A673 (cell line): Measurements from ENCODE around the gene CDH15.

Source experiments
- CTCF ChIP-seq: fragments of 300-800, 200-600 bp; sonication (generic); conservative IDR thresholded peaks from 2 replicates; pipeline ENCODE4 v1.5.1; 2017; ENCODE audit warnings: low read depth, mild to moderate bottlenecking, antibody characterized with exemption, low read length, moderate library complexity, mixed read lengths
- EZH2 ChIP-seq: fragments of 200-600 bp; sonication (generic); IDR thresholded peaks from 2 replicates; pipeline ENCODE4 v1.6.1; 2017; ENCODE audit warnings: borderline replicate concordance, low read depth, mild to moderate bottlenecking, mixed read lengths, antibody characterized with exemption, low read length; ENCODE audit not compliant: poor library complexity, severe bottlenecking

GRCh38 chr16:89230255-89230654 is 58.7 kb downstream of the CDH15 start:
- TF ChIP-seq CTCF = no peak
- TF ChIP-seq EZH2 = no peak
